IPS DF 19.7 (cell line): ENCODE data around the gene ZC3H12C.
"Not testable (repeated sequence)": the region's sequence is repeated elsewhere in the genome, so short reads cannot be mapped to it uniquely, and the experiment has no call there.

Experiments
- DNase-seq: peaks from one replicate; pipeline ENCODE4 v3.0.0-alpha.2; 2013; ENCODE audit warnings: low read depth, low spot score

ZC3H12C gene

GRCh38 chr11:110179064-110179463, 85.9 kb downstream of the ZC3H12C start:
- no peak for DNase-seq

- no peak for DNase-seq
Measured at GRCh38 chr11:110182886-110183285, 89.7 kb downstream of the ZC3H12C start.

- no peak for DNase-seq
Measured at GRCh38 chr11:110184456-110184855, 91.3 kb downstream of the ZC3H12C start.

GRCh38 chr11:110185121-110185591, 92.0 kb downstream of the ZC3H12C start:
- no peak for DNase-seq

- no peak for DNase-seq
Measured at GRCh38 chr11:110185599-110185998, 92.4 kb downstream of the ZC3H12C start.

GRCh38 chr11:110186456-110186855, 93.3 kb downstream of the ZC3H12C start:
- DNase-seq = no peak

GRCh38 chr11:110186867-110187266, 93.7 kb downstream of the ZC3H12C start:
- no peak for DNase-seq

- no peak for DNase-seq
Measured at GRCh38 chr11:110187731-110188130, 94.5 kb downstream of the ZC3H12C start.

- no peak for DNase-seq
Measured at GRCh38 chr11:110190885-110191284, 97.7 kb downstream of the ZC3H12C start.

GRCh38 chr11:110192604-110193282, 99.6 kb downstream of the ZC3H12C start:
- not testable (repeated sequence) for DNase-seq

GRCh38 chr11:110194211-110194766, 101.1 kb downstream of the ZC3H12C start:
- not testable (repeated sequence) for DNase-seq

GRCh38 chr11:110196241-110196754, 103.1 kb downstream of the ZC3H12C start:
- DNase-seq = no peak

- DNase-seq = no peak
Measured at GRCh38 chr11:110196884-110197420, 103.8 kb downstream of the ZC3H12C start.

- DNase-seq = no peak
Measured at GRCh38 chr11:110198031-110198729, 105.0 kb downstream of the ZC3H12C start.

GRCh38 chr11:110199184-110199981, 106.2 kb downstream of the ZC3H12C start:
- DNase-seq = no peak

GRCh38 chr11:110200241-110200640, 107.0 kb downstream of the ZC3H12C start:
- no peak for DNase-seq

- no peak for DNase-seq
Measured at GRCh38 chr11:110200836-110201235, 107.6 kb downstream of the ZC3H12C start.

GRCh38 chr11:110207123-110207522, 113.9 kb downstream of the ZC3H12C start:
- no peak for DNase-seq

- not testable (repeated sequence) for DNase-seq
Measured at GRCh38 chr11:110208678-110209312, 115.6 kb downstream of the ZC3H12C start.

GRCh38 chr11:110209313-110209694, 116.1 kb downstream of the ZC3H12C start:
- DNase-seq = not testable (repeated sequence)
